Measurements from ENCODE around the gene THEM5. TPM values are rescaled to one million over a fixed set of nuclear protein-coding genes. Genes with fewer than 3 reads are reported as not detected.
"Not testable (repeated sequence)": the region's sequence is repeated elsewhere in the genome, so short reads cannot be mapped to it uniquely, and the experiment has no call there.

Gene THEM5
- not detected in 2 replicates for total RNA-seq (2014; rRNA removed; shearing (Covaris generic))

- no peak for DNase-seq (ENCODE audit: low read depth)
These were observed at the start of gene THEM5 for GRCh38 chr1:151853411-151853943. Gene THEM5 (minus strand): TSS chr1:151853712. CDS start chr1:151853565, 147 bp downstream.

- no peak for DNase-seq (ENCODE audit: low read depth)
These were observed 49.3 kb upstream of the THEM5 start for GRCh38 chr1:151902858-151903257.

DNA sequence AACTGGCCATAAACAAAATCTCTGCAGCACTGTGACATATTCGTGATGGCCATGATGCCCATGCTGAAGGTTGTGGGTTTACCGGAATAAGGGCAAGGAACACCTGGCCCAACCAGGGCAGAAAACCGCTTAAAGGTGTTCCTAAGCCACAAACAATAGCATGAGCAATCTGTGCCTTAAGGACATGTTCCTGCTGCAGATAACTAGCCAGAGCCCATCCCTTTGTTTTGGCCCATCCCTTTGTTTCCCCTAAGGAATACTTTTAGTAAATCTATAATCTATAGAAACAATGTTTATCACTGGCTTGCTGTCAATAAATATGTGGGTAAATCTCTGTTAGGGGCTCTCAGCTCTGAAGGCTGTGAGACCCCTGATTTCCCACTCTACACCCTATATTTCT, 47.3 kb upstream of the THEM5 start:
- DNase-seq (ENCODE audit: low read depth): not testable (repeated sequence)

- peak; percentile 42 for DNase-seq (ENCODE audit: low read depth)
These were observed 45.0 kb upstream of the THEM5 start for GRCh38 chr1:151898519-151898991.

GRCh38 chr1:151897991-151898431, 44.5 kb upstream of the THEM5 start:
- no peak for DNase-seq (ENCODE audit: low read depth)

DNA sequence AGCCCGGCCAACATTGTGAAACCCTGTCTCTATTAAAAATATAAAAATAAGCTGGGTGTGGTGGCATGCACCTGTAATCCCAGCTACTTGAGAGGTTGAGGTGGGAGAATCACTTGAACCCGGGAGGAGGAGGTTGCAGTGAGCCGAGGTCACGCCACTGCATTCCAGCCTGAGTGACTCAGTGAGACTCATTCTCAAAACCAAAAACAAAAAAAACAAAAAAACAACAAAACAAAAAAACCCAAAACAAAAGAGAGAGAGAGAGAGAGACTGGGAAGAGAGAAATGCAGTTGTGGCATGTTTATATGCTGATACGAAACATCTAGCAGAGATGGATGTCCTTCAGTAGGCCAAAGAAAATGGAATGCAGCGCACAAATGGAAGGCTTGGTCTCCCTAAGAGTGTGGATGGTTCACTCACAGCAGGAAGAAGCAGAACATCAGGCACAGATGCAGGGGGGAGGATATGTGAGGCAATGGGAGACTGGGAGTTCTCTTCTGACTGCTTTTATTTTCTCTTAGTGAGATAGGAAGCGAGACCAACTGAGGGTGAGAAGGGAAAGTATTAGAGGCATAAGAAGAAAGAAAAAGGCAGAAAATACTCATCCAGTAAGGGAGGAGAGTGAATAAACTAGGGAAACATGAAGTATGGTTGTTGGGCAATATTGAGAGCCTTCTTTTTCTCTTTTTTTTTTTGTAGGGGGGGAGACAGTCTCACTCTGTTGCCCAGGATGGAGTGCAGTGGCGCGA, 39.8 kb upstream of the THEM5 start:
- DNase-seq (ENCODE audit: low read depth): no peak

GRCh38 chr1:151892190-151892589, 38.7 kb upstream of the THEM5 start:
- no peak for DNase-seq (ENCODE audit: low read depth)

DNA sequence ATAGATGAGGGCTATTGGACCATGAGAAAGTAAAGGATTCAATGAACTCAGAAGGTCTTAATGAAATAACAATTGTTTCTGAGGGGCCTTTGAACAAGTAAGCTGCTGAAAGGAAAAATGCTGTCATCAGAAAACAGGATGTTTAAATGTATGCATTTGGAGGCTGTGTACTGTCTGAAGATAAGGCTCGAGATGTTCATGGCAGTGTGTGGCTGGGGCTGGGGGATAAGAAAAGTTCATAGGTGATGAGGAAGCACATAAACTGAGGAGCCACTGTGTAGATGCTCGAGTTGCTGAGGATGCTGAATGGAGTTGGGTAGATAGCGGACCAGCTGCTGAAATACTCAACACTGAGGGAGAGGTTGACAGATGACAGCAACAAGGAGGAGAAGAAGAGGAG, 38.0 kb upstream of the THEM5 start:
- no peak for DNase-seq (ENCODE audit: low read depth)

DNA sequence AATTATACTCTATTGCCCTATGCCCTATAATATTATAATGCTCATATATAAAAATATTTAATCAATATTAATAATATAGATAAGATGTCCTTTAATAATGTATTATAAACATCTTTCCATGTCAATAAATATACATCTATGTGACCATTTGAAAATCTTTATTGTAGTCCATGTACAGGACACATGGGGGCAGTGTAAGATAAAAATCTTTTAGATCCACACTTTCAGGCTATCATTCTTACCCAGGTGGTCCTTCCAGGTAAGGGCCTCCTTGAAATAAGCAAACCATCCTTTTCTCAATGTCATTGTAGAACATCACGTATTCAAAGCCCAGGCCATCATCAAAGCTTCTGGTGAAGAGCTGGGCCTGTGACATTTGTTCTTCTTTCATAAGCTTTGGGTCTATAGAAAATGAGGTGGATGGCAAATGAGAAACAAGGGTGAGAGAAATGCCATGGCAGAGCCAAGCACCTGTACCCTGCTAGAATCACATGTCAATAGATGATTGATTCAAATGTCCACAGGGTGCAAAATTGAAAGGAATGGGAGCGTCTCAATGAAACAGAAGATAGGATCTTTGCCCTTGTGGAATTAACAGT, 35.6 kb upstream of the THEM5 start:
- DNase-seq (ENCODE audit: low read depth): no peak

DNA sequence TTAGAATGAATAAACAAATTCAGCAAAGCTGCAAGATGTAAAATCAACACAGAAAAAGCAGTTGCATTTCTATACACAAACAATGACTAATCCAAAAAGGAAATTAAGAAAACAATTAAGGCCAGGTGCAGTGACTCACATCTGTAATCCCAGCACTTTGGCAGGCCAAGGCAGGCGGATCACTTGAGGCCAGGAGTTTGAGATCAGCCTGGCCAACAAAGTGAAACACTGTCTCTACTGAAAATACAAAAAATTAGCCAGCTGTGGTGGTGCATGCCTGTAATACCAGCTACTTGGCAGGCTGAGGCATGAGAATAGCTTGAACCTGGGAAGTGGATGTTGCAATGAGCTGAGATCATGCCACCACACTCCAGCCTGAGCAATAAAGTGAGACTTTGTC, 33.5 kb upstream of the THEM5 start:
- DNase-seq (ENCODE audit: low read depth): peak; percentile 72

- DNase-seq (ENCODE audit: low read depth): no peak
These were observed 32.0 kb upstream of the THEM5 start for GRCh38 chr1:151885479-151885878.

- not testable (repeated sequence) for DNase-seq (ENCODE audit: low read depth)
These were observed 31.4 kb upstream of the THEM5 start for GRCh38 chr1:151884879-151885278.

GRCh38 chr1:151884445-151884844, 30.9 kb upstream of the THEM5 start:
- DNase-seq (ENCODE audit: low read depth): not testable (repeated sequence)

GRCh38 chr1:151883898-151884297, 30.4 kb upstream of the THEM5 start:
- not testable (repeated sequence) for DNase-seq (ENCODE audit: low read depth)

- DNase-seq (ENCODE audit: low read depth): not testable (repeated sequence)
These were observed 29.4 kb upstream of the THEM5 start for GRCh38 chr1:151882918-151883317.

DNA sequence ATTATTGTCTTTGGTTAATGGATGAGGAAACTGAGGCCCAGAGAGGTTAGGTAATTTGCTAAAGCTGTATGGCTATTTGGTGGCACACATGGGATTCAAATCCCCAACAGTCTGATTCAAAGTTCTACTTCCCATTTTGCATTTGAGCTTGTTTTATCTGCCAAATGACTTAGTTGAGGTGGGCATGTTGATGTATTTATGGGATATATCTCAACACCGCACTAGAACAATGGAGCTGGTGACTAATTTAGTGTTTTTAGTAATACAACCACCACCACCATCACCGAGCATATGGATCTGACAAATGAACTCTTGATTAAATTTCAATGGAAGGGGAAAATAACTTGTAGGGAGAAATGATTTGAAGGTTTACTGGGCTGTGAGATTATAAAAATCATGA, 29.0 kb upstream of the THEM5 start:
- DNase-seq (ENCODE audit: low read depth): no peak

DNA sequence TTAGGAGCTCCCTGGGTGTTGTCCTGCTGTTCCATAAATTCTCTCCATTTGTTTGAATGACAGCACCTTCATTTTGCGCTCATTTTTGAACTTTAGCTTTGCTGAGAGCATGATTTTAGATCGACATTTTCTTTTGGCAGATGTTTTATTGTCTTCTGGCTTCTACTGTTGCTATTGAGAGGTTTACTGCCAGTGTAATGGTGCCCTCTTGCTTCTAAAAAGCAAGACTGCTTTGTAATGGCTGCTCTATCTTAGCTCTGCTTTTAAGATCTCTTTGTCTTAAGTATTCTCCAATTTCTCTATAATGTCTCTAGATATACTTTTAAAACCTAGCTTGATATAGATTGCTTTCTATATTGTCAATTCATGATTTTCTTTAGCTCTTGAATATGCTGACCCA, 28.0 kb upstream of the THEM5 start:
- DNase-seq (ENCODE audit: low read depth): no peak

GRCh38 chr1:151875419-151876097, 22.0 kb upstream of the THEM5 start:
- DNase-seq (ENCODE audit: low read depth): no peak

GRCh38 chr1:151872776-151873175, 19.3 kb upstream of the THEM5 start:
- not testable (repeated sequence) for DNase-seq (ENCODE audit: low read depth)

- DNase-seq (ENCODE audit: low read depth): no peak
These were observed 17.9 kb upstream of the THEM5 start for GRCh38 chr1:151871284-151872030.

DNA sequence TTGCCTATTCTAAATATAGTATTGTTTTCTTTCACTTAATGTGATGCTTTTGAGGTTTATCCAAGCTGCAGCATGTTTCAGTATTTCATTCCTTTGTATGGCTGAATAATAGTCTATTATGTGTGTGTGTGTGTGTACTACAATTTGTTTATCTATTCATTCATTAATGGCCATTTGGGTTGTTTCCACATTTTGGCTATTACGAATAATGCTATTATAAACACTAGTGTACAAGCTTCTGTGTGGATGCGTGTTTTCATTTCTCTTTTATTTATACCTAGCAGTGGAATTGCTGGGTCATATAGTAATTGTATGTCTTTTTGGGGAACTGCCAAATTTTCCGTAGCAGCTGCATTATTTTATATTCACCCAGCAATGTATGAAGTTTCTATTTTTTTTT, 15.0 kb upstream of the THEM5 start:
- no peak for DNase-seq (ENCODE audit: low read depth)
